ENCODE data around the gene IFT57. TPM values are rescaled to one million over a fixed set of nuclear protein-coding genes. Genes with fewer than 3 reads are reported as not detected.

The IFT57 gene
- total and polyA plus RNA-seq, 10 of the 15 experiments (the other 5 are each of a cell fraction or from before 2014, with no cell fraction given) = 1.8 to 25.0 (median 7.5) TPM

- Histone ChIP-seq H3K27me3 (replicated peaks in 1 of 2; ENCODE audit: control insufficient read depth in 2 of 2, insufficient read depth in 2 of 2, low read length in 1 of 2) (no peaks in the 10 kb centered on the region), H3K4me3 (no peak overlapping the region), H3K36me3 (ENCODE audit: control insufficient read depth in 2 of 2, insufficient read depth in 2 of 2, low read length in 1 of 2) (no peaks in the 10 kb centered on the region), H4K20me1 (ENCODE audit: control insufficient read depth, insufficient read depth) (no peaks in the 10 kb centered on the region), H3K9me3 (replicated peaks; ENCODE audit: control insufficient read depth, insufficient read depth, low read length) (no peaks in the 10 kb centered on the region), H3K79me2 (ENCODE audit: control insufficient read depth, insufficient read depth, low read length) (no peaks in the 10 kb centered on the region), H3K9ac (ENCODE audit: control insufficient read depth, insufficient read depth, low read length) (no peak overlapping the region), H3K27ac (ENCODE audit: control insufficient read depth, insufficient read depth) (no peak overlapping the region), H2AFZ (ENCODE audit: control insufficient read depth, low read depth, low read length) (no peak overlapping the region), H3K4me1 (ENCODE audit: control insufficient read depth, insufficient read depth, low read length) (no peaks in the 10 kb centered on the region), H3K4me2 (ENCODE audit: control insufficient read depth, insufficient read depth) (no peak overlapping the region)
- CTCF ChIA-PET = interaction anchor here (0.7 to 1.0 kb wide), 2 partner anchors 29 to 126 kb away, joined by 3 read pairs; no protein-coding TSS in a partner anchor
- SMC1A ChIA-PET (ENCODE audit: uncharacterized antibody, unreplicated experiment) = interaction anchor here (0.9 to 1.3 kb wide), 2 partner anchors 9 to 10 kb away, joined by 3 to 5 read pairs; no protein-coding TSS in a partner anchor
- no peak for TF ChIP-seq ZNF217 (IDR thresholded peaks at IDR 0.05)
- TF ChIP-seq CBFB (IDR thresholded peaks at IDR 0.05; ENCODE audit: low read depth) = no peak
- TF ChIP-seq RELA (IDR thresholded peaks at IDR 0.05; ENCODE audit: borderline replicate concordance, partially characterized antibody) = no peak
- TF ChIP-seq YBX1 (IDR thresholded peaks at IDR 0.05) = no peak
- DNase-seq (ENCODE audit: low read depth, low spot score) (no peak), ATAC-seq (no peak), FAIRE-seq (peak; percentile 59)
- no TSS peak for BruUV-seq (replicated peaks)
- RAD21 ChIA-PET (ENCODE audit: unreplicated experiment) = no interaction called here
- POLR2A ChIA-PET = no interaction called here
- 100% methylated on average over 1 of the region's 1 CpG for WGBS (ENCODE audit: insufficient coverage, insufficient replicate concordance, low lambda C conversion rate, missing lambda C conversion rate)
- in situ Hi-C loops (cut with MboI) (no loop called here), intact Hi-C loops (cut with micrococcal nuclease; ENCODE audit: unreplicated experiment) (no loop called here)
Observed at GRCh38 chr3:108178676-108179075, 43.5 kb downstream of the IFT57 start.

GRCh38 chr3:108177536-108177935 is 44.7 kb downstream of the IFT57 start:
- no TSS peak for BruUV-seq (replicated peaks)
- H2AFZ ChIP-seq (ENCODE audit: control insufficient read depth, low read depth, low read length) = no peak overlapping the region
- H3K4me2 ChIP-seq (ENCODE audit: control insufficient read depth, insufficient read depth) = no peak overlapping the region
- intact Hi-C loops (cut with micrococcal nuclease; ENCODE audit: unreplicated experiment) (no loop called here), in situ Hi-C loops (cut with MboI) (no loop called here)
- H3K27ac ChIP-seq (ENCODE audit: control insufficient read depth, insufficient read depth) = no peak overlapping the region
- no peaks in the 10 kb centered on the region for H3K79me2 ChIP-seq (ENCODE audit: control insufficient read depth, insufficient read depth, low read length)
- no peaks in the 10 kb centered on the region for H4K20me1 ChIP-seq (ENCODE audit: control insufficient read depth, insufficient read depth)
- H3K9ac ChIP-seq (ENCODE audit: control insufficient read depth, insufficient read depth, low read length) = no peak overlapping the region
- H3K4me1 ChIP-seq (ENCODE audit: control insufficient read depth, insufficient read depth, low read length) = no peaks in the 10 kb centered on the region
- no peaks in the 10 kb centered on the region for H3K36me3 ChIP-seq (ENCODE audit: control insufficient read depth in 2 of 2, insufficient read depth in 2 of 2, low read length in 1 of 2)
- POLR2A ChIA-PET = no interaction called here
- CTCF ChIA-PET = no interaction called here
- SMC1A ChIA-PET (ENCODE audit: uncharacterized antibody, unreplicated experiment) = interaction anchor here (0.9 to 1.2 kb wide), 2 partner anchors 8 to 24 kb away, joined by 3 read pairs; no protein-coding TSS in a partner anchor
- RAD21 ChIA-PET (ENCODE audit: unreplicated experiment) = no interaction called here
- no peaks in the 10 kb centered on the region for H3K27me3 ChIP-seq (replicated peaks in 1 of 2; ENCODE audit: control insufficient read depth in 2 of 2, insufficient read depth in 2 of 2, low read length in 1 of 2)
- WGBS (ENCODE audit: insufficient coverage, insufficient replicate concordance, low lambda C conversion rate, missing lambda C conversion rate) = 98% methylated on average over 2 of the region's 2 CpGs
- FAIRE-seq (no peak), DNase-seq (ENCODE audit: low read depth, low spot score) (no peak), ATAC-seq (no peak)
- TF ChIP-seq SIX5 (IDR thresholded peaks at IDR 0.05; ENCODE audit: low read depth, low read length, severe bottlenecking) (no peak), SREBF2 (IDR thresholded peaks at IDR 0.05; ENCODE audit: low read length) (no peak), MEF2A (IDR thresholded peaks at IDR 0.05; ENCODE audit: insufficient read depth, low read depth, low read length) (no peak)
- no peaks in the 10 kb centered on the region for H3K9me3 ChIP-seq (replicated peaks; ENCODE audit: control insufficient read depth, insufficient read depth, low read length)
- no peak overlapping the region for H3K4me3 ChIP-seq
